RWPE1 (cell line): ENCODE measurements around the gene USP6NL.

Source experiments
- CTCF ChIA-PET: fragments of 350-600 bp; sonication (Branson Sonifier 250); formaldehyde crosslinking; extraction: SDS; loops from one replicate; lab custom pipeline; 2021; lab: Yijun Ruan, JAX
- POLR2A ChIA-PET: fragments of 400-600 bp; formaldehyde crosslinking; extraction: SDS; loops from one replicate; lab custom pipeline; 2020; ENCODE audit warnings: antibody characterized with exemption; ENCODE audit not compliant: low non-redundant PET; lab: Yijun Ruan, JAX
- DNase-seq: peaks from one replicate; pipeline ENCODE4 v3.0.0; 2012; ENCODE audit warnings: low spot score
- H3K27ac ChIP-seq: fragments of 450-650 bp; 2 replicates; pipeline ENCODE4 v1.5.1; 2017
- CTCF ChIP-seq: fragments of 450-650 bp; conservative IDR thresholded peaks from 2 replicates; pipeline ENCODE4 v1.5.1; 2017; ENCODE audit warnings: low read depth, mild to moderate bottlenecking

USP6NL gene

DNA sequence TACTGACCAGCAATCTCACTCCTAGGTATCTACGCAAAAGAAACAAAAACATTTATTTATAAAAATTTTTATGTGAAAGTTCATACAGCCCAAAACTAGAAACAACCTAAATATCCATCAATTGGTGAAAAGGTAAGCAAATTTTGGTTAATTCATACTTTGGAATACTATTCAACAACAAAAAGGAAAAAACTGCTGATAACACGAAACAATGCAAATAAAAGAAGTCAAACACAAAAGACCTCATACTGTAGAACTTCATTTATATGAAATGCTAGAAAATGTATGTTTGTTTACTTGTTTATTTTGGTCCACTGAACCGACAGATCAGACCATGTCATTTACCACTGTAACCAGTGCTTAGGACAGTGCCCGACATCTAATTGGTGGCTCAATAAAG, 60.3 kb downstream of the USP6NL start:
- no peak overlapping the region for H3K27ac ChIP-seq
- CTCF ChIA-PET = no interaction called here
- POLR2A ChIA-PET = no interaction called here

GRCh38 chr10:11548768-11549099, 62.7 kb downstream of the USP6NL start:
- no peak for TF ChIP-seq CTCF
- ChIA-PET POLR2A (no interaction called here), CTCF (no interaction called here)
- no peak overlapping the region for H3K27ac ChIP-seq
- no peak for DNase-seq

More for the DNA sequence above, 60.3 kb downstream of the USP6NL start:
- no peak for TF ChIP-seq CTCF
- DNase-seq = no peak

- ChIA-PET POLR2A (no interaction called here), CTCF (interaction anchor here (0.7 kb wide), 2 partner anchors 27 to 62 kb away, joined by 3 read pairs; no protein-coding TSS in a partner anchor)
- no peak for DNase-seq
- H3K27ac ChIP-seq = no peak overlapping the region
- no peak for TF ChIP-seq CTCF
Observed at GRCh38 chr10:11548065-11548767, 63.2 kb downstream of the USP6NL start.

DNA sequence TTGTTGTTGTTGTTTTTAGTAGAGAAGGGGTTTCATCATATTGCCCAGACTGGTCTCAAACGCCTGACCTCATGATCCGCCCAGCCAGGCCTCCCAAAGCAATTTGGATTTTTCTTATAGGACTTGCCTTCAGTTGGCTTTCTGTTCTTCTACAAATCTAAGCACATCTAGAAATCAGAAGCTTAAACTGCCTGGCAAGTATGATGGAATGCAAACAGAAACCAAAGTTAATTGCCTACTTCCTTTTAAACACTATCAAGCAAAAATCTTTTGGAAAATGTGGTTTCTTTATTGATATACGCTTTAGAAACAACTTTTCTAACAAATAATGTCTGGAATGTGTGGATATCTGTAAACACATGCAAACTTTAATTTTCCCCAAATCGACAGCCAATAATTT, 64.9 kb downstream of the USP6NL start:
- no peak for DNase-seq
- CTCF ChIA-PET = no interaction called here
- POLR2A ChIA-PET = no interaction called here
- no peak for TF ChIP-seq CTCF
- no peak overlapping the region for H3K27ac ChIP-seq

GRCh38 chr10:11541296-11541695, 70.2 kb downstream of the USP6NL start:
- TF ChIP-seq CTCF = no peak
- no peak for DNase-seq
- CTCF ChIA-PET = interaction anchor here (0.7 kb wide), 1 partner anchor 25 kb away, joined by 3 read pairs; no protein-coding TSS in a partner anchor
- POLR2A ChIA-PET = no interaction called here
- no peak overlapping the region for H3K27ac ChIP-seq

- ChIA-PET CTCF (no interaction called here), POLR2A (no interaction called here)
- DNase-seq = peak; percentile 19
- TF ChIP-seq CTCF = no peak
- no peak overlapping the region; the same call in 1 of the 2 replicates for H3K27ac ChIP-seq
Observed at GRCh38 chr10:11539191-11539868, 72.1 kb downstream of the USP6NL start.
